ENCODE results near the gene CSNK1G2.

Gene CSNK1G2

GRCh38 chr19:1980809-1981181 is 39.8 kb downstream of the CSNK1G2 start:
- no peaks in the 10 kb centered on the region for H3K36me3 ChIP-seq (ENCODE audit: control insufficient read depth, insufficient read depth, low read length)
- H3K4me1 ChIP-seq, result no peaks in the 10 kb centered on the region
- H3K9ac ChIP-seq, result no peak overlapping the region
- H3K4me3 ChIP-seq (ENCODE audit: low read depth, low read length), result no peak overlapping the region
- H2AFZ ChIP-seq, result no peak overlapping the region
- H3K27ac ChIP-seq, result no peak overlapping the region
- no peaks in the 10 kb centered on the region for H3K9me3 ChIP-seq (ENCODE audit: control insufficient read depth, low read length)
- no peak overlapping the region for H3K4me2 ChIP-seq (ENCODE audit: low read length)
- peaks cover 8% of the 10 kb centered on the region for H3K79me2 ChIP-seq
- no peak for TF ChIP-seq CTCF (IDR thresholded peaks at IDR 0.05)
- no peaks in the 10 kb centered on the region for H3K27me3 ChIP-seq (ENCODE audit: control insufficient read depth, insufficient read depth, low read length)

GRCh38 chr19:1981253-1981652 is 40.3 kb downstream of the CSNK1G2 start:
- TF ChIP-seq CTCF (IDR thresholded peaks at IDR 0.05), result no peak
- H3K27ac ChIP-seq, result no peak overlapping the region

DNA sequence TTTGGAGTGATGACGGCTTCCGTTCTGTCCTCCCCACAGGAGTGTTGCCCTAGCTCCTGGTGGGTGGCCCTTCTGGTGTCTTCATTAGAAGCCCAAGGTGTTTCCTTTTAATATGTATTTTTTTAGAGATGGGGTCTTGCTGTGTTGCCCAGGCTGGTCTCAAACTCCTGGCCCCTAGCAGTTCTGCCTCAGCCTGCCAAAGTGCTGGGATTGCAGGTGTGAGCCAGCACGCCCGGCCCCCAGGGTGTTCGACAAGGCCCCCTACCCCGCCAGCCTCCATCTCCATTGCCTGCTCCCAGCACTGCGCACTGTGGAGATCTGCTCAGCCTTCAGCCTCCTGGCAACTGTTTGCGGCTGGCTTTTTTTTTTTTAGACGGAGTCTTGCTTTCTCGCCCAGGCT is 43.4 kb downstream of the CSNK1G2 start:
- Histone ChIP-seq H3K79me2 (no peaks in the 10 kb centered on the region), H3K27ac (no peak overlapping the region), H3K9me3 (ENCODE audit: control insufficient read depth, low read length) (no peaks in the 10 kb centered on the region), H3K4me2 (ENCODE audit: low read length) (no peak overlapping the region), H2AFZ (no peak overlapping the region), H3K4me3 (ENCODE audit: low read depth, low read length) (no peak overlapping the region), H3K4me1 (no peaks in the 10 kb centered on the region), H3K9ac (no peak overlapping the region), H3K36me3 (ENCODE audit: control insufficient read depth, insufficient read depth, low read length) (no peaks in the 10 kb centered on the region), H3K27me3 (ENCODE audit: control insufficient read depth, insufficient read depth, low read length) (no peaks in the 10 kb centered on the region)
- TF ChIP-seq CTCF (IDR thresholded peaks at IDR 0.05), result no peak

More at GRCh38 chr19:1981253-1981652, 40.3 kb downstream of the CSNK1G2 start:
- Histone ChIP-seq H3K9me3 (ENCODE audit: control insufficient read depth, low read length) (no peaks in the 10 kb centered on the region), H3K4me2 (ENCODE audit: low read length) (no peak overlapping the region), H3K4me1 (no peaks in the 10 kb centered on the region), H3K79me2 (peaks cover 6% of the 10 kb centered on the region), H3K9ac (no peak overlapping the region), H2AFZ (no peak overlapping the region), H3K36me3 (ENCODE audit: control insufficient read depth, insufficient read depth, low read length) (no peaks in the 10 kb centered on the region), H3K4me3 (ENCODE audit: low read depth, low read length) (no peak overlapping the region), H3K27me3 (ENCODE audit: control insufficient read depth, insufficient read depth, low read length) (no peaks in the 10 kb centered on the region)

- Histone ChIP-seq H3K27me3 (ENCODE audit: control insufficient read depth, insufficient read depth, low read length) (no peaks in the 10 kb centered on the region), H3K4me1 (no peaks in the 10 kb centered on the region), H3K79me2 (no peaks in the 10 kb centered on the region), H3K9me3 (ENCODE audit: control insufficient read depth, low read length) (no peaks in the 10 kb centered on the region), H3K36me3 (ENCODE audit: control insufficient read depth, insufficient read depth, low read length) (no peaks in the 10 kb centered on the region), H2AFZ (no peak overlapping the region), H3K4me2 (ENCODE audit: low read length) (no peak overlapping the region), H3K27ac (no peak overlapping the region), H3K4me3 (ENCODE audit: low read depth, low read length) (no peak overlapping the region), H3K9ac (no peak overlapping the region)
- no peak for TF ChIP-seq CTCF (IDR thresholded peaks at IDR 0.05)
These were observed 44.8 kb downstream of the CSNK1G2 start for GRCh38 chr19:1985588-1986356.

Measured in parathyroid adenoma (tissue), 2 donors.